ENCODE data around the gene IL27RA.
"Not testable (repeated sequence)": the region's sequence is repeated elsewhere in the genome, so short reads cannot be mapped to it uniquely, and the experiment has no call there.

Gene IL27RA

GRCh38 chr19:14000691-14001375 lies 30.7 kb upstream of the IL27RA start:
- no peak for DNase-seq

- no peak for DNase-seq
Observed at GRCh38 chr19:14002571-14003250, 28.9 kb upstream of the IL27RA start.

GRCh38 chr19:14003251-14004055 lies 28.1 kb upstream of the IL27RA start:
- no peak for DNase-seq

DNA sequence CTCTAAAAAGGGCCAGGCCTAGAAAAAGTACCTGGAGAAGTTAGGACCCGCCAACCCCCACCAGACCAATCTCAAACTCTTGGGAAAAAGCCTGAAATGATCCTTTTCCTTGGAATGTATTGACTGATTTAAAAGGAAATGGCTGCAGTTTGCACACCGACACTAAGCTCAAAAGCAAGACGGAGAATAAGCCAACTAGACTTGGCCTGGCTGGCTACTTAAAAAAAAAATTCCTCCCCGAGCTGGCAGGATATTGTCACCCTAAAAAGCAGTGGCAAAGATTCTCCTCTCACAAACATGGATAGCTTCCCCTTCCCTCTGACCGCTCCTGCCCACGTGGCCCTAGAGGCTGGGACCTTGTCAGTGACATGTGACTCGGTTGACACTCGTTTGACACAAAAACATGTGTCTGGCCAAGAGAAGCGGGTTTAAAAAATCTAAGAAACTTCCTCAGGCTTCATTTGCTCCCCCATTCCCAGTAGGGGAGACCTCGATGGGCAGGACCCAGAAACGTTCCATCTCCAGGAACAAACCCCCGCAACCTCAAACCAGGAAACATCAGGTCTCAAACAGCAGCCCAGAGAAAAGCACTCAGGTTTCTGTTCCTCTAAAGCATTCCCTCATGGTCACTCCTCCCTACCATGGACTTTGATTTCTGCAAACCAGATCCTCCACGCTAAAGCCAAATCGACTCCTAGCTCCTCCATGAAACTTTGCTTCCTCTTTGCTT lies 26.8 kb upstream of the IL27RA start:
- no peak for DNase-seq

GRCh38 chr19:14005349-14006084 lies 26.0 kb upstream of the IL27RA start:
- peak; percentile 89 for DNase-seq

DNA sequence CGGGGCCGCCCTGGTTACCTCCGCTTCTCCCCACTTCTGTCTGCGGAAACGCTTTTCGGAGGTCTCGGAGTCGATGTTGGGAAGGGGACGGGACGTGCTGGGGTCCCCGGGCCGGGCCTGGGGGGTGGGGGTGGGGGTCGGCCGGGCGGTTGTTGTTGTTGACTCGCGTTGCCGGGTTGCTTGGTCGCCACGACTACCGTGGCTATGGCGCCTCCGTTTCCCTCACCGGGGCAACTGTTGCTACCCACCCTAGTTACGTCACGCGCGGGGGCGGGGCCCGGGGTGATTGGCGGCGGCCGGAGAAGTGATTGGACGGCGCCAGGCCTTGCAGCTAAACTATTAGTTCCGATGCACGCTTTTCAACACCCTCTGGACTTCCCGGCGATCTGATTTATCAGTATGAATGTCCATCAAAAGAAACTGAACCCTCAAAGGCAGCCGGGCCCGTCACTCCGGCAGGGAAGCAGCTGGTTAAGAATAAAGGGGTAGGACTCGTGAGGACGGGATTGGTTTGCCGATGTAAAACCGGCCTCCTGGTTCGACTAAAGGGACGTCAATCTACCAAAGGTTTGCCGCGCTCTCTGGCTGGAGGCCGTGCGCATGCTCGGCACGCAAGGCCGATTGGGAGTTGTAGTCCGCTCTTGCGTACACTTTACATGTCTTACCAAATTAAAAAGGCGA lies 25.3 kb upstream of the IL27RA start, which contains the start of gene RFX1:
TSS of gene RFX1 (minus strand) at position 236 of the 681 bp plus-strand sequence. CDS start 12,477 bp downstream, outside the sequence.
- peak; percentile 100 for DNase-seq

- no peak for DNase-seq
Observed at GRCh38 chr19:14006766-14007562, 24.6 kb upstream of the IL27RA start.

- DNase-seq: no peak
Observed at GRCh38 chr19:14012378-14012915, 19.1 kb upstream of the IL27RA start.

GRCh38 chr19:14015524-14016035 lies 16.0 kb upstream of the IL27RA start:
- DNase-seq: no peak

- DNase-seq: no peak
Observed at GRCh38 chr19:14019100-14019499, 12.5 kb upstream of the IL27RA start.

GRCh38 chr19:14019739-14020138 lies 11.8 kb upstream of the IL27RA start:
- DNase-seq: not testable (repeated sequence)

GRCh38 chr19:14021474-14021873 lies 10.1 kb upstream of the IL27RA start:
- no peak for DNase-seq

- DNase-seq: no peak
Observed at GRCh38 chr19:14022469-14022868, 9.1 kb upstream of the IL27RA start.

- no peak for DNase-seq
Observed at GRCh38 chr19:14023404-14024235, 7.9 kb upstream of the IL27RA start.

DNA sequence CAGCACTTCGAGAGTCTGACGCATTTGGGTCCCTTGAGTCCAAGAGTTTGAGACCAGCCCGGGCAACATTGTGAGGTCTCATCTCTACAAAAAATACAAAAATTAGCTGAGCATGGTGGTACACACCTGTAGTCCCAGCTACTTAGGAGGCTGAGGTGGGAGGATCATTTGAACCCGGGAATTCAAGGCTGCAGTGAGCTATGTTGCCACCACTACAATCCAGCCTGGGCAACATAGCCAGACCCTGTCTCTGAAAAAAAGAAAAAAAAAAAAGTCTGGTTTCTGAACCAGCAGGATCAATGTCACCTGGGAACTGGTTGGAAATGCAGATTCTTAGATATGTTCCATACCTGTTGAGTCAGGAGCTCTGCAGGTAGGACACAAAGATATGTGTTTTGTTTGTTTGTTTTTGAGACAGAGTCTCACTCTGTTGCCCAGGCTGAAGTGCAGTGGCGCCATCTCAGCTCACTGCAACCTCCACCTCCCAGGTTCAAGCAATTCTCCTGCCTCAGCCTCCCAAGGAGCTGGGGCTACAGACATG lies 4.8 kb upstream of the IL27RA start:
- DNase-seq: not testable (repeated sequence)

GRCh38 chr19:14027856-14028450 lies 3.6 kb upstream of the IL27RA start, which contains the start of gene RLN3:
TSS of gene RLN3 (plus strand) at chr19:14028148. CDS start at chr19:14028205, 57 bp downstream.
- DNase-seq: no peak

GRCh38 chr19:14028901-14029300 lies 2.7 kb upstream of the IL27RA start:
- DNase-seq: no peak

GRCh38 chr19:14030997-14031718 lies 404 bp upstream of the IL27RA start:
- DNase-seq: no peak

All from activated T-cell treated with anti-CD3 and anti-CD28 coated beads for 4 hours (primary cell).